A549 (cell line): ENCODE data around the gene BNIP3. TPM values are rescaled to one million over a fixed set of nuclear protein-coding genes. Genes with fewer than 3 reads are reported as not detected.

Source experiments
- ATAC-seq, 2 experiments: fragments of 200-7000 bp in 1 of 2; fragments of >200 bp in 1 of 2; cut with Nextera tagmentation in 1 of 2; cut with Tn5 transposase in 1 of 2; 3 replicates each; pipeline versions ENCODE4 v1.8.0 to v1.9.1; 2018 to 2020; ENCODE audit warnings: mild to moderate bottlenecking in 1 of 2, moderate library complexity in 1 of 2
- CTCF ChIA-PET: fragments of 300-600 bp; sonication (Branson Sonifier 250); formaldehyde crosslinking; extraction: SDS; loops from one replicate; lab custom pipeline; 2021; ENCODE audit warnings: antibody characterized with exemption, inconsistent platforms; lab: Yijun Ruan, JAX
- POLR2A ChIA-PET: fragments of 350-600 bp; formaldehyde crosslinking; extraction: SDS; loops from one replicate; lab custom pipeline; 2021; ENCODE audit warnings: antibody characterized with exemption, inconsistent platforms; lab: Yijun Ruan, JAX
- DNase-seq, 2 experiments: peaks; one replicate each; pipeline versions ENCODE4 v3.0.0 to v3.0.0-alpha.2; 2011 to 2016; ENCODE audit warnings: low read depth in 1 of 2, low spot score in 1 of 2
- FAIRE-seq: peaks from 2 replicates; lab custom pipeline; 2011; peaks lifted over from hg19 to GRCh38; lab: Jason Lieb, UNC
- H3K27ac ChIP-seq, 2 experiments: fragments of >200 bp; sonication (Bioruptor Twin); formaldehyde crosslinking; 3 replicates each; pipeline ENCODE4 v1.5.1; 2016 to 2017
- H3K4me1 ChIP-seq: fragments of >200 bp; sonication (Bioruptor Twin); formaldehyde crosslinking; 3 replicates; pipeline ENCODE4 v1.6.1; 2016
- H3K4me2 ChIP-seq: fragments of >200 bp; sonication (Bioruptor Twin); formaldehyde crosslinking; 3 replicates; pipeline ENCODE4 v1.6.1; 2016
- H3K4me3 ChIP-seq: fragments of >200 bp; sonication (Bioruptor Twin); formaldehyde crosslinking; 3 replicates; pipeline ENCODE4 v1.5.1; 2016
- H3K9me3 ChIP-seq: fragments of >200 bp; sonication (Bioruptor Twin); formaldehyde crosslinking; 3 replicates; pipeline ENCODE4 v1.6.1; 2016
- BCL3 ChIP-seq: fragments of >200 bp; sonication (Bioruptor Twin); formaldehyde crosslinking; IDR thresholded peaks from 3 replicates; pipeline ENCODE4 v1.6.1; 2016
- BHLHE40 ChIP-seq: IDR thresholded peaks from 2 replicates; pipeline ENCODE4 v1.6.1; 2012; ENCODE audit warnings: low read depth, low read length, inconsistent platforms
- CHD2 ChIP-seq: fragments of 150-350 bp; IDR thresholded peaks from 2 replicates; pipeline ENCODE4 v1.6.1; 2014; ENCODE audit warnings: low read length; ENCODE audit not compliant: partially characterized antibody
- CTCF ChIP-seq: fragments of >200 bp; sonication (Bioruptor Twin); formaldehyde crosslinking; IDR thresholded peaks from 3 replicates; pipeline ENCODE4 v1.5.1; 2016
- EHMT2 ChIP-seq: fragments of 200-600 bp; sonication (generic); IDR thresholded peaks from 2 replicates; pipeline ENCODE4 v1.6.1; 2016; ENCODE audit warnings: antibody characterized with exemption, low read depth, mild to moderate bottlenecking, moderate library complexity
- ELK1 ChIP-seq: fragments of 150-350 bp; IDR thresholded peaks from 2 replicates; pipeline ENCODE4 v1.6.1; 2014; ENCODE audit warnings: low read depth, mild to moderate bottlenecking, low read length
- EP300 ChIP-seq, 2 experiments: fragments of >200 bp; sonication (Bioruptor Twin); formaldehyde crosslinking; IDR thresholded peaks; 2 replicates in 1 of 2; 3 replicates in 1 of 2; pipeline ENCODE4 v1.6.1; 2016 to 2017
- GATA3 ChIP-seq: IDR thresholded peaks from 2 replicates; pipeline ENCODE4 v1.6.1; 2012; ENCODE audit warnings: borderline replicate concordance
- HDAC2 ChIP-seq: fragments of 200-600 bp; sonication (generic); IDR thresholded peaks from 2 replicates; pipeline ENCODE4 v1.6.1; 2016
- HMGXB4 ChIP-seq: fragments of 250-450 bp; sonication (Bioruptor Pico); IDR thresholded peaks from 2 replicates; pipeline ENCODE4 v1.5.0; 2021; ENCODE audit warnings: mild to moderate bottlenecking, moderate library complexity, borderline replicate concordance
- JUNB ChIP-seq: fragments of >200 bp; sonication (Bioruptor Twin); formaldehyde crosslinking; IDR thresholded peaks from 2 replicates; pipeline ENCODE4 v1.6.1; 2016
- KDM1A ChIP-seq: fragments of 200-600 bp; sonication (generic); IDR thresholded peaks from 2 replicates; pipeline ENCODE4 v1.6.1; 2016; ENCODE audit warnings: low read depth, mild to moderate bottlenecking
- KDM5A ChIP-seq: fragments of 200-600 bp; sonication (generic); IDR thresholded peaks from 2 replicates; pipeline ENCODE4 v1.6.1; 2016; ENCODE audit warnings: antibody characterized with exemption, mild to moderate bottlenecking
- MYC ChIP-seq: IDR thresholded peaks from 2 replicates; pipeline ENCODE4 v1.6.1; 2012; ENCODE audit warnings: mild to moderate bottlenecking, inconsistent platforms, low read length, improper control_type of control experiment, borderline replicate concordance
- POLR2A ChIP-seq: IDR thresholded peaks from 2 replicates; pipeline ENCODE4 v1.6.1; 2012; ENCODE audit warnings: mild to moderate bottlenecking, low read length
- POLR2AphosphoS2 ChIP-seq: conservative IDR thresholded peaks from 2 replicates; pipeline ENCODE4 v1.6.1; 2012; ENCODE audit warnings: low read length, improper control_type of control experiment, inconsistent platforms
- RAD21 ChIP-seq, 2 experiments: fragments of >200 bp in 1 of 2; sonication (Bioruptor Twin) in 1 of 2; formaldehyde crosslinking in 1 of 2; IDR thresholded peaks in 1 of 2; conservative IDR thresholded peaks in 1 of 2; 2 replicates in 1 of 2; 3 replicates in 1 of 2; pipeline ENCODE4 v1.6.1; 2012 to 2018; ENCODE audit warnings: inconsistent platforms in 1 of 2
- RCOR1 ChIP-seq: fragments of 150-350 bp; IDR thresholded peaks from 2 replicates; pipeline ENCODE4 v1.6.1; 2014; ENCODE audit warnings: antibody characterized with exemption, low read length, low read depth
- REST ChIP-seq: fragments of 200-600 bp; sonication (generic); IDR thresholded peaks from 2 replicates; pipeline ENCODE4 v1.6.1; 2016; ENCODE audit warnings: antibody characterized with exemption, mild to moderate bottlenecking, moderate library complexity
- RFX5 ChIP-seq: fragments of 450-650 bp; IDR thresholded peaks from 2 replicates; pipeline ENCODE4 v1.7.1; 2014; ENCODE audit warnings: antibody characterized with exemption, mild to moderate bottlenecking, moderate library complexity
- RNF2 ChIP-seq: fragments of 200-600 bp; sonication (generic); IDR thresholded peaks from 2 replicates; pipeline ENCODE4 v1.6.1; 2016; ENCODE audit warnings: low read depth, mild to moderate bottlenecking, antibody characterized with exemption, moderate library complexity, borderline replicate concordance
- TFCP2L1 ChIP-seq: fragments of 250-450 bp; sonication (Bioruptor Pico); IDR thresholded peaks from 2 replicates; pipeline ENCODE4 v1.5.0; 2021; ENCODE audit warnings: mild to moderate bottlenecking
- TP53 ChIP-seq: fragments of 250-450 bp; sonication (Bioruptor Pico); IDR thresholded peaks from 2 replicates; pipeline ENCODE4 v1.5.0; 2021; ENCODE audit warnings: mild to moderate bottlenecking, moderate library complexity
- ZC3H11A ChIP-seq: fragments of 450-650 bp; IDR thresholded peaks from 2 replicates; pipeline ENCODE4 v1.6.1; 2014; ENCODE audit warnings: antibody characterized with exemption, mild to moderate bottlenecking
- ZFP36 ChIP-seq: fragments of 450-650 bp; IDR thresholded peaks from 2 replicates; pipeline ENCODE4 v1.6.1; 2014; ENCODE audit warnings: borderline replicate concordance; ENCODE audit not compliant: partially characterized antibody
- ZNF302 ChIP-seq: fragments of 250-450 bp; sonication (Bioruptor Pico); IDR thresholded peaks from 2 replicates; pipeline ENCODE4 v1.9.0; 2021; ENCODE audit warnings: inconsistent platforms, mild to moderate bottlenecking, moderate library complexity
- WGBS: methylation state at CpG from one replicate; pipeline ENCODE4 v1.1.6; 2017; ENCODE audit errors: missing lambda C conversion rate; 5-methylcytosine and 5-hydroxymethylcytosine counted together
- polyA plus RNA-seq, 4 experiments: library from polyadenylated mRNA; depleted of rRNA in 3 of 4; stranded (reverse); fragments of >200 nt; fragmentation: RNase III in 1 of 4; extraction: RNeasy Plus Mini Kit Qiagen cat#74134 plus additional on column Dnase treatment in 1 of 4; gene quantifications; 2 replicates in 3 of 4; 3 replicates in 1 of 4; pipeline ENCODE4 v1.2.3, GENCODE V29; 2011 to 2017

Gene BNIP3
- polyA plus RNA-seq, 2 of the 4 experiments (the other 2 are of a cell fraction), result 46.9 to 51.2 TPM

- ATAC-seq (no peak), DNase-seq (no peak), FAIRE-seq (no peak)
- WGBS, result 87% methylated on average over 6 of the region's 6 CpGs
- peaks cover 7% of the 10 kb centered on the region for H3K9me3 ChIP-seq
- POLR2A ChIA-PET, result no interaction called here
- H3K27ac ChIP-seq, result no peak overlapping the region
- no peak overlapping the region for H3K4me3 ChIP-seq
- CTCF ChIA-PET, result interaction anchor here (0.6 to 8.6 kb wide), 2 partner anchors 16 to 366 kb away, joined by 3 to 104 read pairs; no protein-coding TSS in a partner anchor
- no peak overlapping the region for H3K4me2 ChIP-seq
- H3K4me1 ChIP-seq, result no peaks in the 10 kb centered on the region
- TF ChIP-seq ELK1 (no peak), BHLHE40 (no peak), HDAC2 (no peak), KDM5A (no peak), RFX5 (no peak), POLR2A (no peak), RNF2 (no peak), EP300 (IDR thresholded peaks at IDR 0.05) (no peak), TP53 (CRISPR knock-in tag) (no peak), REST (no peak), CHD2 (no peak), ZC3H11A (no peak), POLR2AphosphoS2 (no peak)
Measured at GRCh38 chr10:132005147-132005546, 23.4 kb upstream of the BNIP3 start.

GRCh38 chr10:132004052-132004451 is 22.3 kb upstream of the BNIP3 start:
- H3K4me2 ChIP-seq, result no peak overlapping the region
- DNase-seq (no peak), ATAC-seq (no peak), FAIRE-seq (no peak)
- WGBS, result 80% methylated on average over 10 of the region's 10 CpGs
- ChIA-PET CTCF (interaction anchor here (8.6 kb wide), 1 partner anchor 17 kb away, joined by 104 read pairs; no protein-coding TSS in a partner anchor), POLR2A (no interaction called here)
- peaks cover 7% of the 10 kb centered on the region for H3K9me3 ChIP-seq
- TF ChIP-seq HDAC2 (no peak), POLR2AphosphoS2 (no peak), BCL3 (no peak), EHMT2 (no peak), CTCF (no peak), ZC3H11A (no peak), JUNB (no peak), ZNF302 (CRISPR knock-in tag) (no peak), KDM5A (no peak), RCOR1 (no peak), KDM1A (no peak), GATA3 (no peak), HMGXB4 (no peak), BHLHE40 (no peak), ZFP36 (no peak), TFCP2L1 (CRISPR knock-in tag) (no peak), MYC (no peak), TP53 (CRISPR knock-in tag) (no peak), RAD21 (conservative IDR thresholded peaks at IDR 0.05 in 1 of 2, IDR thresholded peaks at IDR 0.05 in 1 of 2) (no peak)
- H3K4me3 ChIP-seq, result no peak overlapping the region
- H3K27ac ChIP-seq, result no peak overlapping the region
- H3K4me1 ChIP-seq, result no peaks in the 10 kb centered on the region
